ENCODE results near the gene ATP6V1F.

Gene ATP6V1F

DNA sequence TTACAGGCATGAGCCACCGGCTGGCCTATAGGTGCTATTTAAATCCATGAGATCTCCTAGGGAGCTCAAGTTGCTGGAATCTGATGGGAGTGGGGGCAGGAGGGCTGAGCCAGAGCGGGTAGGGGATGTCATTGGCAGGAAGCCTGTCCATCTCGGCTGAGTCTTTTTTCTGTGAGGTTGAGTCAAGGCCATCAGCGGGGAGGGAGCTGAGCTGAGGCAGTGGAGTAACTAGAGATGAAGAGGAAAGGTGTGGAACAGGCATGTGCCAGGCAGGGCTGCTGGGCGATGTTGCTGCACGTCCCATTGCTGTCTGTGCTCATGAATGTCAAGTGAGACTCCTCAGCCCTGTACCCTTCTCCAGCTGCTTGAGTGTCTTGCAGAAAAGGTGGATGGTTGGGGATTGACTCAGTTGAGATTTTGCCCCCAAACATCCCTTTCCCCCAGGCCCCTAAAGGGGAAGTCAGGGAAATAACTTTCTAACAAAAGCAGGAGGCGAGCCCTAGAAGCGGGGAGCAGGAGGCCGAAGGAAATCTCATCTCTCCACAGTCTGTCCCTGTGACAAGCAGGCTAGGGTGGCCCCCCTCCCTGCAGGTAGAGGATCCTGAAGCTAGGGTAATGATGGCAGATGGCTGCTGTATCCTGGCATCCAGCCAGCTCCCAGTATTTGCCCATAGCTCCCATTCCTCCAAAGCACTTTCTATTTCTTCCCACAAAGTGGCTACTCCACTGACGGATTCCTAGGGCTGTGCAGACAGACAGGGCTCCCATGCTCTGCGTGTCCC lies 5.4 kb downstream of the ATP6V1F start:
- DNase-seq (ENCODE audit: low read depth), result peak; percentile 38

GRCh38 chr7:128868624-128869137 lies 6.0 kb downstream of the ATP6V1F start:
- DNase-seq (ENCODE audit: low read depth), result no peak

DNA sequence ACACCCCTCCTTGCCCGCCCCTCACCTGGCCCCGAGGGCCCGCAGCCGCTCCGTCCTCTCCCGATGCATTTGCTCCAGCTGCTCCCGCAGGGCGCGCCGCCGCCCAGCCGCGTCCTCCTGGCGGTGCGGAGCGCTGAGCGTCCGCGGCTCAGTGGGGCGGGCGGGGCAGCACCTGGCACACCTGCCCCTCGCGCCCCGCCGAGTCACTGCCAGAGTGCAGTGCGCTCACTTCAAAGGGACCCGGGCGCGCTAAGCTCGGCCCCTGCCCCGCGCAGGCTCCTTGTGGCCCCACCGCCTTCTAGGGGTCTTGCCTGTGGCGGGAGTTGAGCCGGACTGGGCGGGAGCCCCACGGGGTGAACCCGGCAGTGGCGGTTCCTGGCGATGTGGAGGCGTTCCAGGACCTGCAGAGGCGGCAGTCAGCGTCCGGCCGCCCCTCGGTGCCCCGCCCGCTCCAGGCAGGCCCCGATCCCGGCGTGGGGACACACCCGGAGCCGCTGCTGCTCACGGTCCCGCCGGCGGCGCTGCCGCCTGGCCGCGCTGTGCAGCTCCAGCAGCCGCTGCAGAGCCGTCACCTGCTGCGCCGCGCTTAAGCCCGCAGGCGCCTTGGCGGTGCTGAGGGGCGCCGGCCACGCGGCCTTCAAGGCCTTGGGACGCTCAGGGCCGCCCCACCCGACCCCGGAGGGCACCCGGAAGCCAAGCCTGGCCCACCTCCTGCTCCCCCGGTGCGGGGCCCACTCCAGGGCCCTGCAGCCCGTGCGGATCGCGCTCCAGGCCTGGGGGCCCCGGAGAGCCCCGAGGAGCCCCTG lies 6.7 kb downstream of the ATP6V1F start:
- no peak for DNase-seq (ENCODE audit: low read depth)

GRCh38 chr7:128869944-128870285 lies 7.3 kb downstream of the ATP6V1F start:
- no peak for DNase-seq (ENCODE audit: low read depth)

- DNase-seq (ENCODE audit: low read depth), result no peak
Measured at GRCh38 chr7:128871050-128871449, 8.4 kb downstream of the ATP6V1F start.

DNA sequence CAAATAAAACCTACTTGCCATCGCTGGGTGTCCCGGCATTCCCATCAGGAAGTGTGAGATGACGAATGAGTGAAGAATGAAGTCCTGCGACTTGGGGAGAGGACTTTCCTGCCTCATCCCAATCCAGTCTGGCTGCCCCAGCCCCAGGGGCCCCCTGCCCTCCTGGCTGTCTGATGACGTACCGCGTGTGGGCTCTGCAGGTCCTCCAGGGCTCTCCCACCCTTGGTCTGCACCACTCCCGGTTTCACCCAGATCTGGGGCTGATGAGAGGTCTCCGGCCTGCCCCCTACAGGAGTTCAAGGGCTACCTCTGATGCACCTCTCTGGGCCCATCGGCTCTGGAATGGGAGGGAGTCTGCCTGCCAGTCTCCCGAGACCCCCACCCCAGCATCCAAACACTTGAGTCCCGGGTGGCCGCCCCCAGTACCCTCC lies 9.8 kb downstream of the ATP6V1F start:
- no peak for DNase-seq (ENCODE audit: low read depth)

GRCh38 chr7:128873234-128873633 lies 10.6 kb downstream of the ATP6V1F start:
- DNase-seq (ENCODE audit: low read depth), result no peak

DNA sequence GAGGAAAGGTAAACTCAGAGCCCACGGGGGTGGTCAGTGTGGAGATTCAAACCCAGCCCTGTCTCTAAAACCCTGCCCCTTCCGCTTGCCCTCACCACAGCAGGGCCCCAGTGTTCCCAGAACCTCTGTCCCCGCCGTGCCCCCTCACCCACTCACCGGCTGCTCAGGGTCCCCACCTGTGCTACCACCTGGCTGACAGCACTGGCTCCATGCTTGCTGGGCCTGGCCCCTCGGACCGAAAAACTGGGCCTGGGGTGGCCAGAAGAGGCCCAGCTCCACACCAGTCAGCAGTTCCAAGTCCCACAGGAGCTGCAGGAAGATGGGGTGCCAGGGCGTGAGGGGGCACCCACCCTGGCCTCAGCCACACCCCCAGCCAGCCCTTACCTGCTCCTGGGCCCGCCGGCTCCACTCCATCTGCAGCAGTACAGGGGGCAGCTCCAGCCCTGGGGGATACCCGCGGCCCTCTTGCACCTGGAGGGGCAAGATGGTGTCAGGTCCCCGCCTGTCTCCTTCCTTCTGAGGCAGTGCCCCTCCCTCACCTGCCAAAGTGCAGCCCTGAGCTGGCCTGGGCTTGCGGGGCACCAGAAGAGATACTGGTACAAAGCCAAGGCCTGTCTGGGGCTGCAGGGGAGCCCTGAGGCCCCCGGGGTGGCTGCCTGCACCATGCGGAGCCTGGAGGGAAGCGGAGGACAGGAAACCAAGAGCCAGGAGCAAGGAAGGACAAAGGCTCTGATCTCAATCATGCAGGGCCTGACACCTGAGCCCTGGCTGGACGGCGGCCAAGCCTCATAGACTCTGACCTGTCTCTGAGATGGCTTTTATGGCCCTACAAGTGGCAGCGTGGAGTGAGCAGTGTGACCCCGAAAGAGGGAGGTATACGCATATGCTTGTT lies 11.7 kb downstream of the ATP6V1F start:
- DNase-seq (ENCODE audit: low read depth), result no peak

- no peak for DNase-seq (ENCODE audit: low read depth)
Measured at GRCh38 chr7:128875523-128875948, 12.9 kb downstream of the ATP6V1F start.

- DNase-seq (ENCODE audit: low read depth), result no peak
Measured at GRCh38 chr7:128876127-128876526, 13.5 kb downstream of the ATP6V1F start.

DNA sequence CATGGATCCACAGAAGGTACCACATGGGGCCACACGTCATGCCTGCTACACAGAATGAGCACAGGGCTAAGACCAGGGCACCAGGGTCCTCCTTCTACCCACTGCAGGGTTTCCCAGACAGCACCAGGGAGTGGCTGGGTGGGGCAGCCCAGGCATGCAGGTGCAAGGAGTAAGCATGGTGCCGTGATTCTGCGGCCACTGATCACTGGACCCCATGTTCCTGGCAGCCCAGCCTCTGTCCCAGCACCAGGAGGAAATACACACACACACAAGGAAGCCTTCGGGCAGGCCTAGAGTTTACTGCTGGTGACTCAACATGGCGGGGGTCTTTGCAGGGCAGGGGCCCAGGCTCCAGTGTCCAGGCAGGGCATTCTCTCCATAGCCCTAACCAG lies 13.9 kb downstream of the ATP6V1F start:
- no peak for DNase-seq (ENCODE audit: low read depth)

GRCh38 chr7:128876978-128877755 lies 14.5 kb downstream of the ATP6V1F start:
- DNase-seq (ENCODE audit: low read depth), result no peak

DNA sequence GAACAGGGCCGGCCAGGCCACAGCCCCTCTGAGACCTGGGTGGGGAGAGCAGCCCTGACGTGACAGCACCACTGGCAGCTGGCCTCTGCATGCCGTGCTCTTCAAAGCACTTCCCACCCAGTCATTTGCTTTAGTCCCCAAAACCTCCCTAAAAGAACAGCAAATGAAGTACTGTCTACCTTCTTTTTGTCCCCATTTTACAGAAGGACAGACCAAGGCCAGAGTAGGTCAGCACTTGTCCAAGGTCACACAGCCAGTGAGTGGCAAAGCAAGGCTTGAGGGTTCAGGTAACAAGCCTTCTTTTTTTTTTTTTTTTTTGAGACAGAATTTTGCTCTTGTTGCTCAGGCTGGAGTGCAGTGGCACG lies 15.1 kb downstream of the ATP6V1F start:
- DNase-seq (ENCODE audit: low read depth), result no peak

DNA sequence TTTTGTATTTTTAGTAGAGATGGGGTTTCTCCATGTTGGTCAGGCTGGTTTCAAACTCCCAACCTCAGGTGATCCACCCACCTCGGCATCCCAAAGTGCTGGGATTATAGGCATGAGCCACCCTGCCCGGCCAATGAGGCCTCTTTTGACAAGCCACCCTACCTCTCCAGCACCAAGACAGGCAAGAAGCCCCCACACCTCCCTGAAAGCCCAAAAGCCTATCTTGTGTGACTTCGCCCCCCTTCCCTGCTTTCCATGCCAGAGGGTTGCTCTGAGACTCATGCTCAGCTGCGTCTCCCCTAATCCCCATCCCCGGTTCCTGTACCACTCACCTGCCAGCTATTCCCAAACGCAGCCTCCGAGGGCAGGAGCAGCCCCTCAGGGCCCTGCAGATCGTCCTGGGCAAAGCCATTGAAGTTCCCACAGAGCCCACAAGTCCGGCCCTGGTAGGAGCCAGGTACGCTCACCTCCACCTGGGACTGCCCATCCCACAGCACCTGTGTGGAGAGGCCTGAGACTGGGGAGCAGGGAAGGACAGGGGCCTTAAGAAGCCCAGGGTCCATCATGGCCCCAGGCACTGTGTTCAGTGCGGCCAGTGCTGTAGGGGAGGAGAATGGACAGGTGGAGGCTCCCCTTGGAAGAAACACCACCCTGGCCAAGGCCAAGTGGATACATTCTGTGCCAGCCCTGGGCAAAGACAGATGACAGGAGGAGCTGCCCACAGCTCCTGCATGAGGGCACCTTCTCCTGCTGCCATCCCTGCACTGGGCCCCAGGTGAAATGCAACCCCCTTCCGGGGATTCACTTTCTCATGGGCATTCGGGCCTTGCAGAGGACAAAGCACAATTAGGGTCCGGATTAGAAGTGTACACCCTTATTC lies 15.8 kb downstream of the ATP6V1F start:
- DNase-seq (ENCODE audit: low read depth), result no peak

GRCh38 chr7:128879461-128879938 lies 16.8 kb downstream of the ATP6V1F start:
- DNase-seq (ENCODE audit: low read depth), result no peak

DNA sequence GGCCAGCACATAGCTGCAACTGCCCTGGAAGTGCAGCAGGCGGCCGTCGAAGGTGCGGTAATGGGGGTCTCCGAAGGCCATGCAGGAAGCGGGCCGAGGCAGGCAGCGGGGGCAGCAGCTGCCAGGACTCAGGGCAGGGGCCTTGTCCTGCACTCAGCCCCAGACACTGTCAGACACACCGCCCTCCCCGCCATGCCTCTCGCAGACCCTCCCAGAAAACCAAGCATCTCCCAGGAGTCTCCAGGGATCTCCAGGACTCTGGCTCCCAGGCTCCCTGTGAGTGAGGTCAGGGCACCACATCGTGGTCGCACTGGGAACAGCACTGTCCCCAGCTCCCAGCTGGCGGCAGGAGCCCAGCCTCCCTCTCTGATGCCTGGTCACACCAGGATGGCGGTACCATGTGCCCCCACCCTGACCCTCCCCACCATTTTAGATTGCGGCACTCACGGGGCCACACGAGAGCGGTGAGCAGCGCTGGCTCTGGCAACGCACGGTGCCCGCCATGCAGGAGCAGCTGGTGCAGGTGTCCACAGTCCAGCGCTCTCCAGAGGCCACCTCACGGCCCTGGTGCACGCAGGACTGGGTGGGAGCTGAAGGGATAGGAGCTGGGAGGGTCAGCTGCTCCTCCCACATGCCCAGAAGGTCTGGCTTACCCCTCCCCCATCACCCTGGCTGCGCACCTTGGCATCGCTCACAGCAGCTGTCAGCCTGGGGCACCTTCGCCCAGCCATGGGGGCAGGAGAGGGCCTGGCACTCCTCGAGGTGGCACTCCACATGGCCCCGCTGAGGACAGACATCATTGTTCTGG lies 17.5 kb downstream of the ATP6V1F start:
- peak; percentile 39 for DNase-seq (ENCODE audit: low read depth)

DNA sequence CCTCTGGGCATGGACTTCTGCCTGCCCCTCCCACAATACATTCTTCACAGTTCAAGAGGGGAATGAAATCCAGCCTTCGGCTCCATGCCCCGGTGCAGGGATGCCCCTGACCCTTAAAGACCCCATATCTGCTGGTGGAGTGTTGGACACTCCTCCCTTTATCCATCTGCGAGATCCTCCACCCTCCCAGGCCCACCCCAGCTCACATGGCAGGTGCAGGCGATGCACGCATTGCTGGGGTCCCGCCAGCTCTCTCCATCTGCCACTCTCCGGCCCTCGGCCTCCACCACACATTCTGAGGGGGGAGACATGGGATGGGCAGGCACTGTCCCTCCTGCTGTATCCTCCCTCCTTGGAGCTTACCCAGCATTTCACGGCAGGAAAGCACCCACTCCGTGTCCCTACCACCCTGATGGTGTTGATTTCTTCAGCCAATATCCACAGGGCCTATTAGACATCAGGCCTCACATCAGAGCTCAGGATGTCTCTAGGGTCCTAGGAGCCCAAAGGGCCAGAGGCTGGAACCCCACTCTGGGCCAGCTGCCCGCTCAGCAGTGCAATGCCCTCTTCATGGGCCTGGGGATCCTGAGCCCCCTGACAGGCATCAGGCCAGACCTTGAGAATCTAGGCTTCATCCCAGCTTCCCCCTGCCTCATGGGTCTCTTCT lies 18.3 kb downstream of the ATP6V1F start:
- DNase-seq (ENCODE audit: low read depth), result no peak

DNA sequence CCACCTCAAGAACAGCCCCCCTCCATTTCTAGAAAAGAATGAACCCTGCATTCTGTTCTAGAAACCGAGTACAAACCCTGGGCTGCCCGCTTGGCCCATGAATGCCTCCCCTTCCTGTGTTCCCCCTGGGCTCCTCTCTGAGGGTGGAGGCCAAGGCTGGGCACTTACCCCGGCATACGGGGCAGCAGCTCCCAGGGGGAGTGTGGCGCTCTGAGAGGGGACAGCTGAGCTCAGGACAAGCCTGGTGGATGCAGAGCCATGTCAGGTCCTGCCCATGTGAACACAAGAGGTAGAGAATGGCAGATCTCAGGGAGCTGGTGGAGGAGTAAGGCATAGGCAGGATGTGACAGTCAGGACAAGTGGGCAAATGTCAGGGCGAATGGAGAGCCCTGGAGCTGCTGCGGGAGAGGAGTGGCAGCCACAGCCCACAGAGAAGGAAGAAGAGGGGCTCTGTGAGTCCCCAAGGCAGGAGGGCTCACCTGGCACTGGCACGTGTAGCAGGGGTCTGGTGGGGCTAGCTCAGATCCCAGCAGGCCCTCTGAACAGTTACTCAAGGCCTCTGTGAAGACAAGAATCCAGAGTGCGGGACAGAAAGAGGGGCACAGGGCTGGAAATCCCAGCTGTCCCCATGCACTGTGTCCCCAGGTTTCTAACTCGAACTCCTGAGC lies 18.9 kb downstream of the ATP6V1F start:
- DNase-seq (ENCODE audit: low read depth), result no peak

Data from amniotic epithelial cell (primary cell).